Measurements from ENCODE around the gene CAMK1D. TPM values are rescaled to one million over a fixed set of nuclear protein-coding genes. Genes with fewer than 3 reads are reported as not detected.

Gene CAMK1D
- total and polyA plus RNA-seq, 3 donors from 2014 or later, result 10.0 to 14.5 (median 14.0) TPM

DNA sequence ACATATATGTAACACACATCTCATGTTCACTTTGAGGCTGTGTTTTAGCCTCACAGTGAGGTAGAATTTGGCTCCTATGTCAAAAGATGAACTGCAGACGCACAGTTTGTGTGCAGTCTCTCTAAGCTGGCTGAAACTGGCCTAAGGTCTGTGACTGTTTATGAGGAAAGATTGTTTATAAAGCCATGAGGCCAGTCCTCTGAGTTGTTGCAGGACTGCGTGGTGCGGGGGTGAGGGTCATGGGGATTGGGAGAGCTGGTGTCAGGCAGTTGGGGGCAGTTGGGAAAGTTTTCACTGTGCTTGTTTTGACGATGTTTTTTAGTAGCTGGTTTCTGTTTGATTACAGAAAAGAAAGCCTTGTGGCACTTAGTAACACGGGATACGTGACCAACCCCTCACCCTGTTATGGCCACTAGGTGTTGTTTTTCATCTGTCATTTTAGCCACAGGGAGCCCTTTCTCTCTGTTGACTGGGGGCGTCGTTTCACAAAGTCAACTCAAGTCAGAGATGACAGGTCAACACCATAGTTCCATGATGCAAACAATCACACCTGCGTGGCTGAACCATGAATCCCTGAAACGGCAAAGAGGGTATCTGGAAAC lies 341.3 kb downstream of the CAMK1D start:
- intact Hi-C loops (cut with DNase I; ENCODE audit: low total_unique reads), result no loop called here
- Histone ChIP-seq H3K4me1 (peaks cover 3% of the 10 kb centered on the region), H3K36me3 (ENCODE audit: low read depth, missing control alignments) (no peaks in the 10 kb centered on the region), H3K27me3 (no peaks in the 10 kb centered on the region), H3K4me3 (no peak overlapping the region), H3K27ac (peak overlapping the region in 1 of 2 donors; percentile 64), H3K9me3 (no peaks in the 10 kb centered on the region)
- WGBS, 2 donors, result 60 to 71% methylated on average over 10 of the region's 10 CpGs
- no peak for DNase-seq
- TF ChIP-seq CTCF (IDR thresholded peaks at IDR 0.05) (no peak), POLR2A (IDR thresholded peaks at IDR 0.05) (no peak)

DNA sequence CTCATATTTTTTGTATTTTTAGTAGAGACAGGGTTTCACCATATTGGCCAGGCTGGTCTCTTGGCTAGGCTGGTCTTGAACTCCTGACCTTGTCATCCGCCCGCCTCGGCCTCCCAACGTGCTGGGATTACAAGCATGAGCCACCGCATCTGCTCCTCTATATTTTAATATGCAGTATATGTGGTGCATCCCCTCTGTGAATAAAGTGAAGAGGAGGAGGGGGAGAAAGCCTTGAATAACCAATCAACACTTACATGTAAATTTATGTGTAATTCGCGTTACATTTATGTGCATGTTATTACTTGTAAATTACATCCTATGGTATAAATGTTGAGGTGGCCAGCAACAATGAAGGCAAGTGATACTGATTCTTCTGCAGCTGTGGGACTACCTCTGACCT lies 342.2 kb downstream of the CAMK1D start:
- no peaks in the 10 kb centered on the region for H3K27me3 ChIP-seq
- peaks cover 3% of the 10 kb centered on the region for H3K4me1 ChIP-seq
- H3K4me3 ChIP-seq, result no peak overlapping the region
- H3K36me3 ChIP-seq (ENCODE audit: low read depth, missing control alignments), result no peaks in the 10 kb centered on the region
- intact Hi-C loops (cut with DNase I; ENCODE audit: low total_unique reads), result no loop called here
- H3K9me3 ChIP-seq, result no peaks in the 10 kb centered on the region
- DNase-seq, result no peak
- 88 to 90% methylated on average over 7 of the region's 7 CpGs for WGBS, 2 donors
- no peak for TF ChIP-seq CTCF (IDR thresholded peaks at IDR 0.05)
- no peak for TF ChIP-seq POLR2A (IDR thresholded peaks at IDR 0.05)
- no peak overlapping the region for H3K27ac ChIP-seq

DNA sequence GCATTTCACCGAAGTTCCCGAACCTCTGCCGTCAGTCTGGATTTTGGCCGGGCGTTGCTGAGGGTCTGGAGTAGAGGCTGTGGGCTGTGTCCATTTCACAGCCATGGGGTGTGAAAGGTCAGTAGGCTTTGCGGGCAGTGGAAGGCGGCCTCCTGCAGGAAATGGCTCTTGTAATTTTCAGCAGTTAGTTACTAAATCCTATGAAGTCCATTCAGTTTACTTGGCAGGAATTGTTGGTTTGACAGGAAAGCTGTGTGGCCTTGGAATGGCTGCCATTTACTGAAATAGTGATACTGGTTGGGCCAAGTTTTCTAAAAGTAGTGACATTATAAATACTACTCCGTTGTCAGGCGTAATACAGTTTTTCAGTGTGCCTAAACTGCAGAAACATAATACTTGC lies 348.4 kb downstream of the CAMK1D start:
- TF ChIP-seq POLR2A (IDR thresholded peaks at IDR 0.05) (no peak), CTCF (IDR thresholded peaks at IDR 0.05) (no peak)
- WGBS, 2 donors, result 59 to 69% methylated on average over 9 of the region's 9 CpGs
- Histone ChIP-seq H3K36me3 (ENCODE audit: low read depth, missing control alignments) (no peaks in the 10 kb centered on the region), H3K9me3 (no peaks in the 10 kb centered on the region), H3K4me1 (no peaks in the 10 kb centered on the region), H3K27me3 (no peaks in the 10 kb centered on the region), H3K27ac (peak overlapping the region in 1 of 2 donors; percentile 13), H3K4me3 (no peak overlapping the region)
- DNase-seq, result peak; percentile 45
- intact Hi-C loops (cut with DNase I; ENCODE audit: low total_unique reads), result no loop called here

GRCh38 chr10:12699258-12699700 lies 349.9 kb downstream of the CAMK1D start:
- Histone ChIP-seq H3K36me3 (ENCODE audit: low read depth, missing control alignments) (no peaks in the 10 kb centered on the region), H3K27me3 (no peaks in the 10 kb centered on the region), H3K4me3 (no peak overlapping the region), H3K9me3 (no peaks in the 10 kb centered on the region), H3K27ac (peak overlapping the region in 1 of 2 donors; percentile 39), H3K4me1 (peaks cover 3% of the 10 kb centered on the region)
- no peak for TF ChIP-seq CTCF (IDR thresholded peaks at IDR 0.05)
- TF ChIP-seq POLR2A (IDR thresholded peaks at IDR 0.05), result no peak
- no peak for DNase-seq
- intact Hi-C loops (cut with DNase I; ENCODE audit: low total_unique reads), result no loop called here
- WGBS, 2 donors, result 81 to 88% methylated on average over 7 of the region's 7 CpGs

Data from testis (tissue), 3 donors.